COR-L47 (cell line): ENCODE measurements around the gene DDX46.
"Not testable (repeated sequence)": the region's sequence is repeated elsewhere in the genome, so short reads cannot be mapped to it uniquely, and the experiment has no call there.

ENCODE experiments used
- DNase-seq: peaks from one replicate; lab custom pipeline; 2025; lab: John Stamatoyannopoulos, UW

Gene DDX46

GRCh38 chr5:134784241-134784920, 25.8 kb downstream of the DDX46 start:
- no peak for DNase-seq

DNA sequence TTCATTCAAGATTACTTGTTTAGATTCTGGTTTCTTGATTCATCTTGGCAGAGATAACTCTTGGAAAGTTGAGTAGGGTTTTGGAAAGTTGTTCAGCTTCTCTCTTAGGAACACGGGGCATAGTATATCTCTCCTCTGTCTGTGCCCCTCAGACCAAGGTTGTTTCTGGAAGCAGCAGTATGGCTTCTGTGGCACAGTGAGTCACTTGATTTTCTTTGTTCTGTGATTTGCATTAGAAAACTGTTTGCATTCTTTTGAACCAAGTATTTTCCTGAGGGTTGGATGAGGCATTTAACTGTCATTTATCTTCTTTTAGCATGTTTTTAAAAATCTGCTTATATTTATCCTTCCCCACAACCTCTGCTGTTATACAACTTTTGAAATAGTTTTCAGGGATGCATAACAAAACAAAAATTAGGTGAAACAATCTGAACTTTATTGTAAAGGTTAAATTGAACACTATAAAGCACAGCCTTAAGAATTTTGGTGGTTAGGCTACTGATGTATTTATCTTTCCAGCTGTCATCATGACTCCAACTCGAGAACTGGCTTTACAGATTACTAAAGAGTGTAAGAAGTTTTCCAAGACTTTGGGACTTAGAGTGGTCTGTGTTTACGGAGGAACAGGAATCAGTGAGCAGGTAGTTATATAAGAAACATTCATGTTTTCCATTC, 26.5 kb downstream of the DDX46 start:
- no peak for DNase-seq

- DNase-seq: no peak
Observed at GRCh38 chr5:134787692-134788091, 29.1 kb downstream of the DDX46 start.

GRCh38 chr5:134791580-134791979, 33.0 kb downstream of the DDX46 start:
- DNase-seq: no peak

DNA sequence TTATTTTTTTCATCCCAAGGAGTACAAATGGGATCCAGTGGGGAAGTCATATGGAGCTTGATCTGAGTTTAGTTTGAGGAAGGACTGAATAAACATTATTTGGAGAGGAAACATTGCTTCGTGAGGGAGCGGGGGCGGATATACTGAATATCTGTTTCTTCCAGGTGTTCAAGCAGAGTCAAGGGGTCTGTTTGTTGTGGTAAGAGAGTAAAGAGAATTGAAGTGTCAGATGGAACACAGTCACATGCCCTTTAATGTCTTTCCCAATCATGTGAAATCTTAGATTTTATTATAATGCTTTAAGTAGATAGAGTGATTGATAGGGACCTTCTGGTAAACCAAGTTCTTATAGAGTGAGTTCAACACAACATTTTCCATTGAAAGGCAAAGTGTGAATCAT, 33.7 kb downstream of the DDX46 start:
- DNase-seq: no peak

- no peak for DNase-seq
Observed at GRCh38 chr5:134793111-134793510, 34.5 kb downstream of the DDX46 start.

DNA sequence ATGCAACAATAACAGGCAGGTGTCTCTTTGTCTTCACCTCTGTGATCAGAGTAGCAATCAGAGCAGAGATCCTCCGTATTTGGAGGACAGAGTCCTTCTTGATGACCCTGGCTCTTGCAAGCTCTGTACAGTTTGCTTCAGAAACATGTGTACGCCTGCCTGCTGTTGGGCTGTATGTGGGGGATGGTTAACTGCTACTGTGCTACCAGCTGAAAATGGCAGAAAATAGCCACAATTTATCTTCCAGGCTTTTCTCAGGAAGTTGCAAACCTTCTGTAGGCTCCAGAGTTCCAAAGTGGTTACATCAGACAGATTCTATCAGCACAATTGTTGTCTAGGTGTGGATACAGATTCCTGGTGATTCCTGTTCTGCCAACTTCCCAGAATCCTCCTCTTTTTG, 35.5 kb downstream of the DDX46 start:
- no peak for DNase-seq

DNA sequence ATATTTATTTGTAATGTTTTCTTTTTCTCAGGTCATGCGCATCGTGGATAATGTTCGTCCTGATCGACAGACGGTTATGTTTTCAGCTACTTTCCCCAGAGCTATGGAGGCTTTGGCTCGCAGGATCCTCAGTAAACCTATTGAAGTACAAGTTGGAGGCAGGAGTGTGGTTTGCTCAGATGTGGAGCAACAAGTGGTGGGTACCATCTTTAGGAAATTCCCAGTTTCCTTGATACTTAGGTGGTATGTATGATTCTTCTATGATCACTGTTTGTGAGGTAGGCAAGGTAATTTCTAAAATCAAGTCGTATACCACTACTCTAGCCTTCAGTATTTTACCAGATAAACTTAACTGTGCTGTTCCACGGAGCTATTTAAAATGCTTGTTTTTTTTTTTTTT, 36.2 kb downstream of the DDX46 start:
- no peak for DNase-seq

DNA sequence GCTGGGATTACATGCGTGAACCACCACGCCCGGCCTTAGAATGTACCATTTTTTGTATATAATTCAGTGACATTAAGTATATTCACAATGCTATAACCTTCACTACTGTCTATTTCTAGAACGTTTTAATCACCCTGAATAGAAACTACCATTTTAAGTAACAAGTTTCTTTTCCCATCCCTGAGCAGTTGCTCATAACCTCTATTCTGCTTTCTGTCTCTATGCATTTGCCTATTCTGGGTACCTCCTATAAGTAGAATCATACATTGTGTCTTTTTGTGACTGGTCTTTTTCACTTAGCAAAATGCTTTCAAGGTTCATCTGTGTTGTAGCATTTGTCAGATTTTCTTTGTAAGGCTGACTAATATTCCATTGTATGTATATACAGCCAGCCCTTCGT, 39.9 kb downstream of the DDX46 start:
- no peak for DNase-seq

DNA sequence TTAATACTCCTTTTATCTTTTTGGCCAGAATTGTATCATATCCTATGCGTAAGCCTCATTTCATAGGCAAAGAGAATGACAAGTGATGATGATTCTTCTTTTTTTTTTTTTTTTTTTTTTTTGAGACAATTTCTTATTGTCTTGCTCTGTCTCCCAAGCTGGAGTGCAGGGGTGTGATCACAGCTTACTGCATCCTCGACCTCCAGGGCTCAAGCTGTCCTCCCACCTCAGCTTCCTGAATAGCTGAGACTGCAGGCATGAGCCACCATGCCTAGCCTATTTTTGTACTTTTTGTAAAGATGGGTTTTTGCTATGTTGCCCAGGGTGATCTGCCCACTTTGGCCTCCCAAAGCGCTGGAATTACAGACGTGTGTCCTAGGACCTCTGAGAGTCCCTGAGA, 45.2 kb downstream of the DDX46 start:
- DNase-seq: no peak

DNA sequence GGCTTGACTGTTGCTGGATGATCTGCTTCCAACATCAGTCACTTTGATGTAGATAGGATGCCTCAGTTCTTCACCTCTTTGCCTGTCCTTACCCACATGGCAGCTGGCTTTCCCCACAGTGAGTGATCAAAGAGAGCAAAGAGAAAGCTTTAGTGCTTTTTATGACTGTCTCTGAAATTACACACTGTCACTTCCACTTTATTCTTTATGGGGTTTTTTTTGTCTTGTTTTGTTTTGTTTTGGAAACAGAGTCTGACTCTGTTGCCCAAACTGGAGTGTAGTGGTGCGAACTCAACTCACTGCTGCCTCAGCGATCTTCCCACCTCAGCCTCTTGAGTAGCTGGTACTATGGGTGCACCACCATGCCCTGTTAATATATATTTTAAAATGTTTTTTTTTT, 54.8 kb downstream of the DDX46 start:
- DNase-seq: no peak

GRCh38 chr5:134813827-134814226, 55.2 kb downstream of the DDX46 start:
- no peak for DNase-seq

DNA sequence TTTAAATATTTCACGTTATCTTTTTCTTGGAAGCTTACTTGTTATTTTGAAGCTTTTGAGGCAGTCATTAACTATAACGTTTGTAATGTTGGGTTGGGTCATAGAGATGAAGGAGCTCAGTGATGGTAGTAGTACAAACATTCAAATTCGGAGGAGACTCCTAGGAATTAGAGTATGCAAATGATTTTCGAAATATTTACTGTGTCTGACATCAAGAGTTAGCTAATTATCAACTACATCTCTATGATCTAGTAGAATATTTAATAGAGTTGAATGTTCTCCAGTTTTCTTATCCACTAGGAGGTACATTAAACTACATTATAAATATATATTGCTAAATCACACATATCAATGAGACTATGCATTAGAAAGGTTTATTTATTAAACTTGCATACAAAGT, 58.4 kb downstream of the DDX46 start:
- no peak for DNase-seq

DNA sequence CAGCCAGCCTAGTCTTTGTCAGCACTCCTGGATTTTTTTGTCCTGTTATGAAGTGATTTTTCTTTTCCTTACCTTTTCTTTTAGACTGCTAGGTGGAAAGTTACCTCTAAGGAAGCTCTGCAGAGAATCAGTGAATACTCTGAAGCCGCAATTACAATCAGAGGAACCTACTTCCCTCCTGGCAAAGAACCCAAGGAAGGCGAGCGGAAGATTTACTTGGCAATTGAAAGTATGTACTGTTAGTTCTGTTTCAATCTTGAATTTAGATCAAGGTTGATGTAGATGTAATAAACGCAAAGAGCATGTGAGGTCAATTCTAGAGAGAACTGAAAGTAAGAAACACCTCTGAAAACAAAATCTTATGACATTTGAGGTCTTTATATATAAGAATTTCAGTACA, 60.2 kb downstream of the DDX46 start:
- DNase-seq: no peak

- no peak for DNase-seq
Observed at GRCh38 chr5:134819407-134819963, 60.9 kb downstream of the DDX46 start.

GRCh38 chr5:134821841-134822240, 63.3 kb downstream of the DDX46 start:
- DNase-seq: no peak

DNA sequence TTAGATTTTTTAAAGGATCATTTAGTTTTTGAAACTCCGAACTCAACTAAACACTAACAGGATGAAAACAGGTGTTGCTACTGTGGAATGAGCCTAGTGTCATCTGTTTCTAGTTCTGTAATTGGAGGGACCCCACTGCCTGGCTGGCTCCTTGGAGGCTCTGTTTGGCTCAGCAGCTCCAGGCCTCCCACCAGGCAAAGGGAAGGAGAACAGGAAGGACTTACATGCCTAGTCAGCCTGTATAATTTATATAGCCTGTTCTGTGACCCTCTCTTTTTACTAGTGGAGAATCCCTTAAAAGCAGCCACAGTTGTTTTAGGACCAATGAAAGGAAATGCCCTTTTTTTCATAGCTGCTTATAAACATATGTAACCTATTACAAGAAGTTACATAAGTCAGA, 66.1 kb downstream of the DDX46 start:
- no peak for DNase-seq

GRCh38 chr5:134825212-134825611, 66.6 kb downstream of the DDX46 start:
- DNase-seq: no peak

DNA sequence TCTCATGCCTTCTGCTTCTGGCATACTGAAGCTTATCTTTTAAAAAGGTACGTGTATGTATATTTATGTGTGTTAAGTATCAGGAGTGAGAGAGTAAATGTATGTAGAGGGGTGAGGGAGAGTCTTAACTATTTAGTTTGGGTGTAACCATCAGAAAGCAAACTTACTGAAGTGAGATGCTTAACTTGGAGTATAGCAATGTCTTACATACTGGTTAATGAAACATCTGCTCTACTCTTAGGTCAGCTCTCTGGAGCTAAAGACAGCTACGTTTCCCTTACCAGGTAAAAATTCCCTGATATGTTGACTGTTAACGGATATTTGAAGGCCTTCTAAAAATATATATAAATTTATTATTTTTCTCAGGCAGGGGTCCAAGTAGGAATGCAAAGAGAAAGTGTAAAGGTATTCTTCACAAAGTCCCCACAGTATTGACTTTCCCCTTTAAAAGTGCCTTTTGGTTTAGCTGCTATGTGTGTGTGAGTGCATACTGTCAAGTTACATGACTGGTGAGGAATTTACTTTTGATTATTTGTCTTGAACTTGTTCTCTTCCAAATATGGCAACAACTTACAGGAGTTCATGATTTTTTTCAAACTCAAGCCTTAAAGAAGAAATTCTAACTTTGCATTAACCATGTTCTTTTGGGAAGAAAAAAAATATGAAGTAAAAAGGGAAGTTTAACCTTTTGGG, 74.9 kb downstream of the DDX46 start:
- DNase-seq: no peak

GRCh38 chr5:134835623-134836022, 77.0 kb downstream of the DDX46 start:
- DNase-seq: no peak

DNA sequence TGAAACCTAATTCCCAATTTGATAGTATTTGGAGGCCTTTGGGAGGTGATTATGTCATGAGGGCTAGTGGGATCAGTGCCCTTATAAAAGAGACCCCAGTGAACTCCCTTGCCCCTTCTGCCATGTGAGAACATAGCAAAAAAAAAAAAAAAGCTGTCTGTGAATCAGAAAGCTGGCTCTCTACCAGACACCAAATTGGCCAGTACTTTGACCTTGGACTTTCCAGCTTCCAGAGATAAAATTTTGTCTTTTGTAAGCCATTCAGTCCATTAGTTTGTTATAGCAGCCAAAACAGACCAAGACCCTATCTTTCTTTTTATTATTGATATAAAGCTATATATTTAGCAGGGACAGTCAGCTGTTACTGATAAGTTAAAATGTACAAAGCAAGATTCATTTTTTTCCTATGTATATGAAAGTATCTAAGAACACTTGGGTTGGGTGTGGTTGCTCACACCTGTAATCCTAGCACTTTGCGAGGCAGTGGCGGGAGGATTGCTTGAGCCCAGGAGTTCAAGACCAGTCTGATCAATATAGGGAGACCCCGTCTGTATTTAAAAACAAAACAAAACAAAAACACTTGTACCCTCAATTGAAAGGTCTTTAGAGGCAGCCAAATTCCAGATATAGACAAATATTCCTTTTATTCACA, 79.1 kb downstream of the DDX46 start:
- DNase-seq: no peak

DNA sequence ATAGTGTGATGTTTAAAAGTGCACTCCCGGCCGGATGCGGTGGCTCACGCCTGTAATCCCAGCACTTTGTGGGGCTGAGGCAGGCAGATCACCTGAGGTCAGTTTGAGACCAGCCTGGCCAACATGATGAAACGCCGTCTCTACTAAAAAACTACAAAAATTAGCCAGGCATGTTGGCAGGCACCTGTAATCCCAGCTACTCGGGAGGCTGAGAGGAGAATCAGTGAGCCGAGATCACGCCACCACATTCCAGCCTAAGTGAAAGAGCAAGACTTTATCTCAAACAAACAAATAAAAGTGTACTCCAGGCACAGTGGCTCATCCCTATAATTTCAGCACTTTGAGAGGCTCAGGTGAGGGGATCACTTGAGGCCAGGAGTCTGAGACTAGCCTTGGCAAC, 79.8 kb downstream of the DDX46 start:
- DNase-seq: not testable (repeated sequence)

DNA sequence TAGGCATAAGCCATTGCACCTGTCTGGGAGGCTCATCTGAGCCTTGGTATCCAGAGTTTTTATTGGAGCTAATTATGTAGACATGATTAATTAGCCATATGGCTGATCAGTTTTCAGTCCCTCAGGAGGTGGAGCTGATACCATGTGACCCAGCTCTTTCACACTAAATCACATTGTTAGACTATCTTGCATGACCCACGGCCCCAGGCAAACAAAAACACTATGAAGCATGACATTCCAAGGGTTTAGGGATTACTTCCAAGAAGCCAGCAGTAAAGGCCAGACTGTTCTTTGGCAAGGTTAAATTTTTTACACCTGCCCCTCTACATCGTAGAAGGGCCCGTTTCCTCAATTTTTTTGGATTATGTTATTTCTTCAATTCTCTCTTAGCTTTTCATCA, 82.2 kb downstream of the DDX46 start:
- DNase-seq: no peak
